Duodenal mucosa (tissue), 2 donors: ENCODE measurements around the gene PSD2.

ENCODE experiments used
- H3K27ac ChIP-seq: one replicate; pipeline ENCODE4 v1.7.0; 2013; ENCODE audit warnings: low read depth, low read length
- H3K27me3 ChIP-seq, 2 donors: one replicate each; pipeline ENCODE4 v1.7.0; 2013; ENCODE audit warnings: low read length in 2 of 2, control low read depth in 1 of 2; ENCODE audit not compliant: insufficient read depth in 2 of 2, control insufficient read depth in 1 of 2
- H3K36me3 ChIP-seq, 2 donors: one replicate each; pipeline ENCODE4 v1.7.0; 2013; ENCODE audit warnings: low read length in 2 of 2, control low read depth in 1 of 2; ENCODE audit not compliant: insufficient read depth in 2 of 2, control insufficient read depth in 1 of 2
- H3K4me1 ChIP-seq, 2 donors: one replicate each; pipeline ENCODE4 v1.7.0; 2013; ENCODE audit warnings: low read length in 2 of 2, control low read depth in 1 of 2; ENCODE audit not compliant: insufficient read depth in 2 of 2, control insufficient read depth in 1 of 2
- H3K4me3 ChIP-seq, 2 donors: one replicate each; pipeline ENCODE4 v1.7.0; 2013; ENCODE audit warnings: low read length in 2 of 2, low read depth in 1 of 2
- H3K9ac ChIP-seq, 2 donors: one replicate each; pipeline ENCODE4 v1.7.0; 2013; ENCODE audit warnings: low read length in 2 of 2, low read depth in 1 of 2
- H3K9me3 ChIP-seq, 2 donors: one replicate each; pipeline ENCODE4 v1.7.0; 2013; ENCODE audit warnings: low read length in 2 of 2, control low read depth in 1 of 2; ENCODE audit not compliant: control insufficient read depth in 1 of 2

The PSD2 gene

GRCh38 chr5:139837711-139838380 lies 42.2 kb downstream of the PSD2 start:
- H3K36me3 ChIP-seq: no peaks in the 10 kb centered on the region
- H3K4me1 ChIP-seq: no peaks in the 10 kb centered on the region
- no peak overlapping the region for H3K27ac ChIP-seq
- no peaks in the 10 kb centered on the region for H3K9me3 ChIP-seq
- H3K4me3 ChIP-seq: no peak overlapping the region
- H3K27me3 ChIP-seq: no peaks in the 10 kb centered on the region
- no peak overlapping the region for H3K9ac ChIP-seq

GRCh38 chr5:139838381-139839197 lies 43.0 kb downstream of the PSD2 start:
- H3K4me3 ChIP-seq: no peak overlapping the region
- no peak overlapping the region for H3K9ac ChIP-seq
- no peaks in the 10 kb centered on the region for H3K9me3 ChIP-seq
- H3K36me3 ChIP-seq: no peaks in the 10 kb centered on the region
- H3K27me3 ChIP-seq: no peaks in the 10 kb centered on the region
- no peaks in the 10 kb centered on the region for H3K4me1 ChIP-seq
- no peak overlapping the region for H3K27ac ChIP-seq

- Histone ChIP-seq H3K9ac (no peak overlapping the region), H3K9me3 (no peaks in the 10 kb centered on the region), H3K4me1 (no peaks in the 10 kb centered on the region), H3K27ac (no peak overlapping the region), H3K36me3 (no peaks in the 10 kb centered on the region), H3K4me3 (no peak overlapping the region), H3K27me3 (no peaks in the 10 kb centered on the region)
Observed at GRCh38 chr5:139839232-139839815, 43.7 kb downstream of the PSD2 start.

GRCh38 chr5:139839918-139840317 lies 44.3 kb downstream of the PSD2 start:
- Histone ChIP-seq H3K27me3 (peaks cover 0 to 2% of the 10 kb centered on the region in 2 donors), H3K4me1 (no peaks in the 10 kb centered on the region), H3K9me3 (no peaks in the 10 kb centered on the region), H3K27ac (no peak overlapping the region), H3K36me3 (no peaks in the 10 kb centered on the region), H3K4me3 (no peak overlapping the region), H3K9ac (no peak overlapping the region)

- H3K4me3 ChIP-seq: no peak overlapping the region
- H3K36me3 ChIP-seq: no peaks in the 10 kb centered on the region
- H3K4me1 ChIP-seq: peaks cover 3 to 5% of the 10 kb centered on the region in 2 donors
- no peak overlapping the region for H3K27ac ChIP-seq
- no peak overlapping the region for H3K9ac ChIP-seq
- H3K27me3 ChIP-seq: peaks cover 10 to 13% of the 10 kb centered on the region in 2 donors
- H3K9me3 ChIP-seq: no peaks in the 10 kb centered on the region
Observed at GRCh38 chr5:139841549-139841948, 45.9 kb downstream of the PSD2 start.

GRCh38 chr5:139842321-139842720 lies 46.7 kb downstream of the PSD2 start:
- Histone ChIP-seq H3K4me3 (no peak overlapping the region), H3K9me3 (no peaks in the 10 kb centered on the region), H3K27me3 (peaks cover 14 to 21% of the 10 kb centered on the region in 2 donors), H3K4me1 (peaks cover 3 to 5% of the 10 kb centered on the region in 2 donors), H3K36me3 (no peaks in the 10 kb centered on the region), H3K27ac (no peak overlapping the region), H3K9ac (no peak overlapping the region)

GRCh38 chr5:139843991-139844390 lies 48.4 kb downstream of the PSD2 start:
- Histone ChIP-seq H3K36me3 (no peaks in the 10 kb centered on the region), H3K4me1 (peaks cover 3 to 5% of the 10 kb centered on the region in 2 donors), H3K9ac (no peak overlapping the region), H3K9me3 (no peaks in the 10 kb centered on the region), H3K27ac (no peak overlapping the region), H3K4me3 (no peak overlapping the region), H3K27me3 (peaks cover 14 to 23% of the 10 kb centered on the region in 2 donors)

- Histone ChIP-seq H3K4me1 (peaks cover 3 to 5% of the 10 kb centered on the region in 2 donors), H3K27me3 (peaks cover 14 to 23% of the 10 kb centered on the region in 2 donors), H3K36me3 (no peaks in the 10 kb centered on the region), H3K9me3 (no peaks in the 10 kb centered on the region), H3K4me3 (no peak overlapping the region), H3K27ac (no peak overlapping the region), H3K9ac (no peak overlapping the region)
Observed at GRCh38 chr5:139844472-139845145, 49.0 kb downstream of the PSD2 start.

- no peak overlapping the region for H3K9ac ChIP-seq
- no peak overlapping the region for H3K4me3 ChIP-seq
- H3K27me3 ChIP-seq: peaks cover 14 to 23% of the 10 kb centered on the region in 2 donors
- peaks cover 3 to 5% of the 10 kb centered on the region in 2 donors for H3K4me1 ChIP-seq
- no peak overlapping the region for H3K27ac ChIP-seq
- H3K9me3 ChIP-seq: no peaks in the 10 kb centered on the region
- no peaks in the 10 kb centered on the region for H3K36me3 ChIP-seq
Observed at GRCh38 chr5:139845846-139846681, 50.5 kb downstream of the PSD2 start.
